Tibial nerve (tissue), 3 donors: ENCODE measurements around the gene PDE6G.

Experiments used
- CTCF ChIP-seq, 5 experiments: fragments of 200-600 bp in 3 of 5; fragments of 450-650 bp in 2 of 5; sonication (generic) in 3 of 5; IDR thresholded peaks; one replicate each; pipeline ENCODE4 v1.5.1; 2016 to 2019; ENCODE audit warnings: antibody characterized with exemption in 5 of 5, mild to moderate bottlenecking in 3 of 5, moderate library complexity in 2 of 5
- POLR2A ChIP-seq, 2 donors: fragments of 450-650 bp; IDR thresholded peaks; one replicate each; pipeline ENCODE4 v1.6.1; 2017; ENCODE audit warnings: antibody characterized with exemption in 2 of 2, mild to moderate bottlenecking in 2 of 2, moderate library complexity in 2 of 2

DNA sequence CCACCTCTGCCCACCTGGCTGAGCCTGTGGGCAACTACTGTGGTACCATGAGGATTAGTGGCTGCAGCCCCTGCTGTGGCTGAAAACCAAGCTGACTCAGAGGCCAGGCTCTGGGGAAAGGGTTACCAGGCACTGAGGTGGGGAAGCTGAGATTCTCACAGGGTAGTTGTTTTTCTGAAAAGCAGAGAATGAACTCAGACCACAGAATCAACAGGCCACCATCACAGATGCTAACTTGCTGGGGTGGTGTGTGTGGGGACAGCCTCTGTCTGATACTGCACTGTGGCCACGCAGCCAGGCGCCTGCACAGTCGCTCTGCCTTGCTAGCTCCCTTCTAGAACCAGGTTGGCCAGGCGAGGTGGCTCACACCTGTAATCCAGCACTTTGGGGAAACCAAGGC lies 48.3 kb downstream of the PDE6G start:
- TF ChIP-seq CTCF (IDR thresholded peaks at IDR 0.05) (no peak), POLR2A (IDR thresholded peaks at IDR 0.05) (no peak)
